H1 (cell line): ENCODE measurements around the gene RND3. TPM values are rescaled to one million over a fixed set of nuclear protein-coding genes. Genes with fewer than 3 reads are reported as not detected.

ENCODE experiments used
- CTCF ChIA-PET: fragments of 300-600 bp; sonication (Branson Sonifier 250); formaldehyde crosslinking; loops from one replicate; lab custom pipeline; 2021; ENCODE audit not compliant: partially characterized antibody; lab: Charles Lee
- POLR2A ChIA-PET: fragments of 300-600 bp; sonication (Branson Sonifier 250); formaldehyde crosslinking; loops from one replicate; lab custom pipeline; 2021; ENCODE audit warnings: inconsistent platforms; ENCODE audit not compliant: partially characterized antibody; lab: Charles Lee
- DNase-seq, 2 experiments: peaks; one replicate each; pipeline versions ENCODE4 v3.0.0 to v3.0.0-alpha.2; 2010 to 2022; ENCODE audit warnings: low spot score in 2 of 2, low read depth in 1 of 2, mixed read lengths in 1 of 2
- FAIRE-seq: peaks from 2 replicates; lab custom pipeline; 2011; peaks lifted over from hg19 to GRCh38; lab: Jason Lieb, UNC
- H2AFZ ChIP-seq: 2 replicates; pipeline ENCODE4 v1.8.1; 2012; ENCODE audit warnings: low read length, inconsistent platforms
- H2AK5ac ChIP-seq: 2 replicates; pipeline ENCODE4 v1.6.1; 2013; ENCODE audit warnings: low read depth, low read length
- H2BK120ac ChIP-seq: replicated peaks from 2 replicates; pipeline ENCODE3; 2013; ENCODE audit warnings: low read depth, low read length, inconsistent platforms
- H2BK12ac ChIP-seq: 2 replicates; pipeline ENCODE4 v1.6.1; 2013; ENCODE audit warnings: low read depth, low read length
- H2BK15ac ChIP-seq: 2 replicates; pipeline ENCODE4 v1.6.1; 2013; ENCODE audit warnings: low read length
- H2BK20ac ChIP-seq: 2 replicates; pipeline ENCODE4 v1.6.1; 2013; ENCODE audit warnings: low read length
- H2BK5ac ChIP-seq: 2 replicates; pipeline ENCODE4 v1.6.1; 2013; ENCODE audit warnings: low read depth, low read length
- H3K14ac ChIP-seq: 2 replicates; pipeline ENCODE4 v1.6.1; 2013; ENCODE audit warnings: inconsistent platforms; ENCODE audit not compliant: insufficient read length
- H3K18ac ChIP-seq: 2 replicates; pipeline ENCODE4 v1.6.1; 2013; ENCODE audit warnings: low read length; ENCODE audit errors: extremely low read depth
- H3K23ac ChIP-seq: 2 replicates; pipeline ENCODE4 v1.6.1; 2013; ENCODE audit warnings: inconsistent platforms; ENCODE audit not compliant: insufficient read length
- H3K23me2 ChIP-seq: 2 replicates; pipeline ENCODE4 v1.6.1; 2013; ENCODE audit warnings: low read depth, low read length
- H3K27ac ChIP-seq: 2 replicates; pipeline ENCODE4 v1.6.1; 2011; ENCODE audit warnings: low read depth, low read length, inconsistent platforms
- H3K27me3 ChIP-seq, 4 experiments: replicated peaks in 1 of 4; 1 replicate in 1 of 4; 2 replicates in 3 of 4; pipeline versions ENCODE4 v1.6.1 to v1.8.1; 2011 to 2013; ENCODE audit warnings: low read length in 3 of 4, mild to moderate bottlenecking in 3 of 4, inconsistent platforms in 2 of 4, mixed read lengths in 2 of 4, moderate library complexity in 1 of 4; ENCODE audit not compliant: control insufficient read depth in 3 of 4, insufficient read depth in 3 of 4; ENCODE audit errors: extremely low read depth in 1 of 4
- H3K36me3 ChIP-seq, 4 experiments: 2 replicates each; pipeline versions ENCODE4 v1.6.1 to v1.8.1; 2011 to 2013; ENCODE audit warnings: mild to moderate bottlenecking in 4 of 4, low read length in 3 of 4, moderate library complexity in 2 of 4, control low read depth in 1 of 4, inconsistent platforms in 1 of 4; ENCODE audit not compliant: insufficient read depth in 4 of 4, control insufficient read depth in 2 of 4
- H3K4ac ChIP-seq: replicated peaks from 2 replicates; pipeline ENCODE3; 2013; ENCODE audit warnings: low read length, low read depth, mixed read lengths, inconsistent platforms; ENCODE audit not compliant: insufficient read length
- H3K4me1 ChIP-seq, 4 experiments: replicated peaks in 1 of 4; 1 replicate in 1 of 4; 2 replicates in 3 of 4; pipeline versions ENCODE4 v1.6.1 to v1.8.1; 2011 to 2013; ENCODE audit warnings: low read length in 3 of 4, inconsistent platforms in 2 of 4, mixed read lengths in 1 of 4; ENCODE audit not compliant: insufficient read depth in 4 of 4, control insufficient read depth in 3 of 4
- H3K4me2 ChIP-seq, 2 experiments: 2 replicates each; pipeline versions ENCODE4 v1.6.1 to v1.8.1; 2011 to 2013; ENCODE audit warnings: low read depth in 2 of 2, low read length in 2 of 2, control low read depth in 1 of 2, inconsistent platforms in 1 of 2, mild to moderate bottlenecking in 1 of 2; ENCODE audit not compliant: insufficient read depth in 1 of 2
- H3K4me3 ChIP-seq, 4 experiments: fragments of 200-600, 300-600 bp in 1 of 4; sonication (generic), shearing (Covaris generic), sonication (Bioruptor Twin) in 1 of 4; 2 replicates each; pipeline versions ENCODE4 v1.5.1 to v1.8.1; 2011 to 2016; ENCODE audit warnings: low read length in 4 of 4, low read depth in 3 of 4, control low read depth in 2 of 4, inconsistent platforms in 2 of 4, mild to moderate bottlenecking in 2 of 4, mixed read lengths in 1 of 4, moderate library complexity in 1 of 4; ENCODE audit not compliant: insufficient read depth in 2 of 4; ENCODE audit errors: extremely low read depth in 1 of 4
- H3K56ac ChIP-seq: replicated peaks from 2 replicates; pipeline ENCODE3; 2013; ENCODE audit warnings: low read depth, mild to moderate bottlenecking, mixed read lengths, low read length, inconsistent platforms; ENCODE audit not compliant: insufficient read length
- H3K79me1 ChIP-seq: 2 replicates; pipeline ENCODE4 v1.6.1; 2013; ENCODE audit warnings: low read depth, low read length, control low read depth
- H3K79me2 ChIP-seq, 2 experiments: 2 replicates each; pipeline versions ENCODE4 v1.6.1 to v1.8.1; 2012 to 2013; ENCODE audit warnings: low read length in 2 of 2, mild to moderate bottlenecking in 2 of 2, inconsistent platforms in 1 of 2; ENCODE audit not compliant: insufficient read depth in 2 of 2, control insufficient read depth in 1 of 2
- H3K9ac ChIP-seq, 4 experiments: replicated peaks in 1 of 4; 1 replicate in 1 of 4; 2 replicates in 3 of 4; pipeline versions ENCODE4 v1.6.1 to v1.8.1; 2011 to 2013; ENCODE audit warnings: low read depth in 3 of 4, low read length in 3 of 4, control low read depth in 2 of 4, mild to moderate bottlenecking in 2 of 4, moderate library complexity in 2 of 4, inconsistent platforms in 1 of 4; ENCODE audit errors: extremely low read depth in 1 of 4
- H3K9me3 ChIP-seq, 2 experiments: 2 replicates each; pipeline versions ENCODE4 v1.6.1 to v1.8.1; 2012 to 2013; ENCODE audit warnings: mild to moderate bottlenecking in 2 of 2, moderate library complexity in 2 of 2, control low read depth in 1 of 2, inconsistent platforms in 1 of 2, low read depth in 1 of 2, low read length in 1 of 2, mixed read lengths in 1 of 2; ENCODE audit not compliant: insufficient read depth in 2 of 2
- H4K20me1 ChIP-seq, 2 experiments: replicated peaks in 1 of 2; 2 replicates each; pipeline versions ENCODE3 to v1.8.1; 2011 to 2013; ENCODE audit warnings: inconsistent platforms in 2 of 2, low read length in 2 of 2, mild to moderate bottlenecking in 1 of 2; ENCODE audit not compliant: insufficient read depth in 2 of 2, control insufficient read depth in 1 of 2
- H4K5ac ChIP-seq: 2 replicates; pipeline ENCODE4 v1.6.1; 2013; ENCODE audit warnings: low read length, low read depth, mixed read lengths, inconsistent platforms; ENCODE audit not compliant: insufficient read length
- H4K8ac ChIP-seq: 2 replicates; pipeline ENCODE4 v1.8.0; 2013; ENCODE audit warnings: mild to moderate bottlenecking, moderate library complexity, low read length, inconsistent platforms; ENCODE audit not compliant: insufficient read depth; ENCODE audit errors: extremely low read depth
- H4K91ac ChIP-seq: replicated peaks from 2 replicates; pipeline ENCODE3; 2013; ENCODE audit warnings: low read length, mixed read lengths, inconsistent platforms; ENCODE audit not compliant: insufficient read length
- CBX8 ChIP-seq: fragments of 300-800, 300-1000 bp; sonication (generic); IDR thresholded peaks from 2 replicates; pipeline ENCODE4 v1.7.1; 2016; ENCODE audit warnings: low read depth, low read length, borderline replicate concordance
- EZH2 ChIP-seq: fragments of 200-600 bp; sonication (generic); IDR thresholded peaks from 2 replicates; pipeline ENCODE4 v1.7.1; 2012; ENCODE audit warnings: low read depth, mild to moderate bottlenecking, moderate library complexity, low read length, inconsistent platforms; ENCODE audit not compliant: severe bottlenecking
- JUN ChIP-seq: IDR thresholded peaks from 2 replicates; pipeline ENCODE4 v1.6.1; 2011; ENCODE audit warnings: low read depth, mild to moderate bottlenecking, improper control_type of control experiment, low read length
- RBBP5 ChIP-seq: IDR thresholded peaks from 2 replicates; pipeline ENCODE4 v1.7.1; 2012; ENCODE audit warnings: low read depth, mild to moderate bottlenecking, inconsistent platforms, low read length, moderate library complexity, borderline replicate concordance
- SIRT6 ChIP-seq: IDR thresholded peaks from one replicate; pipeline ENCODE4 v1.7.1; 2012; ENCODE audit warnings: low read length, inconsistent platforms
- SP4 ChIP-seq: IDR thresholded peaks from 2 replicates; pipeline ENCODE4 v1.6.1; 2012; ENCODE audit warnings: low read length, inconsistent platforms
- SUZ12 ChIP-seq: fragments of 200-600 bp; sonication (generic); IDR thresholded peaks from 2 replicates; pipeline ENCODE4 v1.6.1; 2012; ENCODE audit warnings: mild to moderate bottlenecking, inconsistent platforms, low read length, moderate library complexity, mixed read lengths
- WGBS, 2 experiments: shearing (Covaris generic) in 1 of 2; methylation state at CpG; one replicate each; pipeline versions ENCODE4 v1.1.6 to v1.1.7; 2013 to 2015; ENCODE audit warnings: low lambda C conversion rate in 2 of 2, mixed read lengths in 2 of 2, inconsistent platforms in 1 of 2, low coverage in 1 of 2, missing lambda C conversion rate in 1 of 2; ENCODE audit not compliant: insufficient replicate concordance in 2 of 2, insufficient coverage in 1 of 2, insufficient read length in 1 of 2; ENCODE audit errors: extremely low coverage in 1 of 2, missing lambda C conversion rate in 1 of 2; 5-methylcytosine and 5-hydroxymethylcytosine counted together
- polyA plus RNA-seq, 7 experiments: library from polyadenylated mRNA; depleted of rRNA in 3 of 7; stranded (reverse) in 5 of 7; unstranded in 2 of 7; fragments of >200 nt in 5 of 7; fragments of 200-250 nt in 2 of 7; gene quantifications; 1 replicate in 5 of 7; 2 replicates in 1 of 7; 4 replicates in 1 of 7; pipeline versions ENCODE4 v1.2.1 to v1.2.3, GENCODE V29; 2011 to 2013; ENCODE audit warnings: missing spikeins in 2 of 7, mixed read lengths in 2 of 7
- total RNA-seq: library from RNA; stranded (reverse); fragmentation: NEBNext Ultra II Directional; extraction: Animal tissue kit (Norgen Biotek cat#: 25700); gene quantifications from 2 replicates; pipeline ENCODE4 v1.2.1, GENCODE V29; 2021
- TF ChIP-seq, protein P1 (sequence below): IDR thresholded peaks from 2 replicates; pipeline ENCODE4 v1.6.1; 2012; ENCODE audit warnings: low read length, inconsistent platforms

Gene RND3
- total and polyA plus RNA-seq, 2 of the 8 experiments (the other 6 are each of a cell fraction or from before 2014, with no cell fraction given) = 12.2 to 25.6 TPM

DNA sequence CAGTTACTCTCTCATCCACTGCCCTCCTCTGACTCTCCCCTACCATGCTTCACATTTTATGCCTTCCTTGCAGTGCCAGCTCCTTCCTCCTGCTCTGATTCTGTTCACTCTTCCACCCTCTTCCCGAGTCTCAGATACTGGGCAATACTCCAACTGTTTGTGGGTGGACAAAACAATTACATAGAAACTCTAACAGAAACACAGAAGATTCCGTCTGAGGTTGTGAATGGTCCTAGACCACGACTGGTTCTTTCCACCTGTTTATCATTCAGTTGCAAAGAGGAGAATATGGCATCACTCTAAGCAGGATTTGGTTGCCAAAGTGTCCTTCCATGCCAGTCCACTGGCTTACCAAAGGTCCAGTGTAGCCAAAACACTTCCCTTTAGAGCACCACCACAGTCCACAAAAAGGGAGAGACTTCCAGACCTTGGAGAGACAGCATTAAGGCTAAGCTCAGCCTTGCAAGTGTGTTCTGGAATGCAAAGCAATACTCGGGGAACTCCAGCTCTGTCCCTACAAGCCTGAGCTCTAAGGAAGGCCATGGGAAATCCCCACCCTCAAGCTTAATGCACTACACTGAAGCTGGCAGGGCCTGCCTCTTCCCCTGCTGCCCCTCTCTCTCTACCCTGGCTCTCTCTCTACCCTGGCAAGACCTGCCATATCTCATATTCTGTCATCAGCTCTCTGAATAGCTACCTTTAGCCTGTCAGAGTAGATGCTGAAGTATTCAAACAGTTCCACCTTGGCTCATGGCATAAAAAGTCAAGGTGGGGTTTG lies 33.6 kb upstream of the RND3 start:
- Histone ChIP-seq H3K18ac (no peak overlapping the region), H3K27me3 (no peaks in the 10 kb centered on the region), H3K9ac (no peak overlapping the region), H3K23ac (no peak overlapping the region), H3K27ac (no peak overlapping the region), H3K9me3 (peaks cover 0 to 5% of the 10 kb centered on the region in 2 experiments; a peak in 1 of 4 replicates), H3K36me3 (no peaks in the 10 kb centered on the region), H3K4me3 (no peak overlapping the region), H2BK15ac (no peak overlapping the region), H3K4ac (no peak overlapping the region), H2AFZ (peak overlapping the region; percentile 94), H4K8ac (no peak overlapping the region), H2BK120ac (no peak overlapping the region), H3K14ac (no peak overlapping the region), H4K20me1 (no peaks in the 10 kb centered on the region), H3K56ac (no peak overlapping the region), H3K4me1 (no peaks in the 10 kb centered on the region), H3K79me1 (no peaks in the 10 kb centered on the region), H3K79me2 (no peaks in the 10 kb centered on the region), H4K91ac (no peak overlapping the region), H4K5ac (no peak overlapping the region), H2AK5ac (no peak overlapping the region), H3K4me2 (no peak overlapping the region), H2BK12ac (no peak overlapping the region), H3K23me2 (no peaks in the 10 kb centered on the region), H2BK5ac (no peak overlapping the region), H2BK20ac (no peak overlapping the region)
- WGBS, 2 experiments = 82% methylated on average over 4 of the region's 4 CpGs; no CpG with 5 or more reads in 1 of the 2 experiments
- ChIA-PET CTCF (interaction anchor here (0.5 to 1.2 kb wide), 2 partner anchors 28 to 670 kb away, joined by 3 to 4 read pairs; no protein-coding TSS in a partner anchor), POLR2A (interaction anchor here (0.6 kb wide), 1 partner anchor 32 kb away, joined by 3 read pairs; no protein-coding TSS in a partner anchor)
- no peak for FAIRE-seq
- DNase-seq = no peak
- TF ChIP-seq SP4 = no peak
- no peak for TF ChIP-seq RBBP5
- TF ChIP-seq SUZ12 = no peak
- no peak for TF ChIP-seq SIRT6
- no peak for TF ChIP-seq JUN
- TF ChIP-seq, protein P1, sequence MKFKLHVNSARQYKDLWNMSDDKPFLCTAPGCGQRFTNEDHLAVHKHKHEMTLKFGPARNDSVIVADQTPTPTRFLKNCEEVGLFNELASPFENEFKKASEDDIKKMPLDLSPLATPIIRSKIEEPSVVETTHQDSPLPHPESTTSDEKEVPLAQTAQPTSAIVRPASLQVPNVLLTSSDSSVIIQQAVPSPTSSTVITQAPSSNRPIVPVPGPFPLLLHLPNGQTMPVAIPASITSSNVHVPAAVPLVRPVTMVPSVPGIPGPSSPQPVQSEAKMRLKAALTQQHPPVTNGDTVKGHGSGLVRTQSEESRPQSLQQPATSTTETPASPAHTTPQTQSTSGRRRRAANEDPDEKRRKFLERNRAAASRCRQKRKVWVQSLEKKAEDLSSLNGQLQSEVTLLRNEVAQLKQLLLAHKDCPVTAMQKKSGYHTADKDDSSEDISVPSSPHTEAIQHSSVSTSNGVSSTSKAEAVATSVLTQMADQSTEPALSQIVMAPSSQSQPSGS = no peak
- no peak for TF ChIP-seq CBX8
- TF ChIP-seq EZH2 = no peak
